ENCODE results near the gene CDH4.

Gene CDH4

GRCh38 chr20:61847420-61847748 is 595.3 kb downstream of the CDH4 start:
- peaks cover 35 to 43% (median 39%) of the 10 kb centered on the region in 5 donors for H3K27me3 ChIP-seq (ENCODE audit: control insufficient read depth in 5 of 5, insufficient read depth in 4 of 5, low read length in 5 of 5)
- H3K4me3 ChIP-seq (ENCODE audit: low read depth in 1 of 5, low read length in 5 of 5): no peak overlapping the region
- no peak overlapping the region for H3K27ac ChIP-seq (ENCODE audit: low read depth, low read length)
- H3K9ac ChIP-seq (ENCODE audit: low read length in 5 of 5): no peak overlapping the region
- H3K36me3 ChIP-seq (ENCODE audit: control insufficient read depth in 5 of 5, insufficient read depth in 5 of 5, low read length in 5 of 5): no peaks in the 10 kb centered on the region
- H3K4me1 ChIP-seq (ENCODE audit: control insufficient read depth in 5 of 5, insufficient read depth in 5 of 5, low read length in 5 of 5): peaks cover 1 to 11% (median 4%) of the 10 kb centered on the region in 5 donors
- H3K9me3 ChIP-seq (ENCODE audit: control insufficient read depth in 5 of 5, low read length in 5 of 5): peaks cover 0 to 18% (median 5%) of the 10 kb centered on the region in 5 donors

DNA sequence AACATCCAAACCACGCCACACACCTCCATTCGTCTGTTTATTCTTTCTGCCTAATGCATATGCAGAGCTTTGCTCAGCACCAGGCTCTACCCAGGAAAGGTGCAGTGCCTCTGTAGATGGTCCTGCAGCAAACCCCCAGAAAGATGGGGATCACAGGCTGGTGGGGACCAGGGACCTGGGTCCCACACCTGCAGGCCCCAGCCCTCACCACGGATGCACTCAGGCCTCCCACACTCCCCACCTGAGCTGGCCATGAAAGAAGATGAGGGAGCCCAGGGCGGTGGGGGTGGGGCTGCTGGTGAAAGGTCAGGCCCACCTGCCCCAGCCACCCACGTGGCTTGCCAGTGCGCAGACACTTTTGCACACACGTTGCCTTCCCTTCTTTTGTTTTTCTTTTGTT is 595.9 kb downstream of the CDH4 start:
- Histone ChIP-seq H3K27ac (ENCODE audit: low read depth, low read length) (no peak overlapping the region), H3K4me1 (ENCODE audit: control insufficient read depth in 5 of 5, insufficient read depth in 5 of 5, low read length in 5 of 5) (peaks cover 1 to 11% (median 4%) of the 10 kb centered on the region in 5 donors), H3K9me3 (ENCODE audit: control insufficient read depth in 5 of 5, low read length in 5 of 5) (peaks cover 0 to 18% (median 5%) of the 10 kb centered on the region in 5 donors), H3K27me3 (ENCODE audit: control insufficient read depth in 5 of 5, insufficient read depth in 4 of 5, low read length in 5 of 5) (peaks cover 37 to 46% (median 43%) of the 10 kb centered on the region in 5 donors), H3K4me3 (ENCODE audit: low read depth in 1 of 5, low read length in 5 of 5) (no peak overlapping the region), H3K9ac (ENCODE audit: low read length in 5 of 5) (no peak overlapping the region), H3K36me3 (ENCODE audit: control insufficient read depth in 5 of 5, insufficient read depth in 5 of 5, low read length in 5 of 5) (no peaks in the 10 kb centered on the region)

DNA sequence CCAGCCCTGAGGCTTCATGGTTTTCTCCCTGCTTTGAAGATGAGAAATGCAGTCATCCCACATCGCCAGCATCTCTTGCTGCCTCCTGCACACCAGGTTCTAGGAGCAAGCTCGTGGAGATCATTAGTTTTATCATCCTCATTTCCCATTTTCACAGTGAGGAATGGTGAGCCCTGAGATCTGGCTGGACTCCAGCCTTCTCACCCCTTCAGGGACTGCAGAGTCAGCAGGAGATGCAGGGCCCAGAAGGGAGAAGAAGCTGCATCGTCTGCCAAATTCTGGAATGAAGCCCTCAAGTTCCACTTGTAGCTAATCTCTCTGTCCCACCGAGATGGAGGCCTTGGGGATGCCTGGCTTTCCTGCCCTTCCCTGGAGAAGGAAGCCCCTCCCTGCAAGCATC is 596.8 kb downstream of the CDH4 start:
- H3K36me3 ChIP-seq (ENCODE audit: control insufficient read depth in 5 of 5, insufficient read depth in 5 of 5, low read length in 5 of 5): no peaks in the 10 kb centered on the region
- H3K4me1 ChIP-seq (ENCODE audit: control insufficient read depth in 5 of 5, insufficient read depth in 5 of 5, low read length in 5 of 5): peaks cover 1 to 11% (median 4%) of the 10 kb centered on the region in 5 donors
- no peak overlapping the region for H3K4me3 ChIP-seq (ENCODE audit: low read depth in 1 of 5, low read length in 5 of 5)
- H3K27me3 ChIP-seq (ENCODE audit: control insufficient read depth in 5 of 5, insufficient read depth in 4 of 5, low read length in 5 of 5): peaks cover 40 to 46% (median 43%) of the 10 kb centered on the region in 5 donors
- no peak overlapping the region for H3K27ac ChIP-seq (ENCODE audit: low read depth, low read length)
- H3K9ac ChIP-seq (ENCODE audit: low read length in 5 of 5): no peak overlapping the region
- H3K9me3 ChIP-seq (ENCODE audit: control insufficient read depth in 5 of 5, low read length in 5 of 5): peaks cover 0 to 18% (median 5%) of the 10 kb centered on the region in 5 donors

GRCh38 chr20:61849376-61849775 is 597.3 kb downstream of the CDH4 start:
- no peak overlapping the region for H3K4me3 ChIP-seq (ENCODE audit: low read depth in 1 of 5, low read length in 5 of 5)
- peaks cover 0 to 22% (median 5%) of the 10 kb centered on the region in 5 donors for H3K9me3 ChIP-seq (ENCODE audit: control insufficient read depth in 5 of 5, low read length in 5 of 5)
- H3K27me3 ChIP-seq (ENCODE audit: control insufficient read depth in 5 of 5, insufficient read depth in 4 of 5, low read length in 5 of 5): peaks cover 39 to 46% (median 43%) of the 10 kb centered on the region in 5 donors
- H3K27ac ChIP-seq (ENCODE audit: low read depth, low read length): no peak overlapping the region
- H3K36me3 ChIP-seq (ENCODE audit: control insufficient read depth in 5 of 5, insufficient read depth in 5 of 5, low read length in 5 of 5): no peaks in the 10 kb centered on the region
- peaks cover 1 to 11% (median 4%) of the 10 kb centered on the region in 5 donors for H3K4me1 ChIP-seq (ENCODE audit: control insufficient read depth in 5 of 5, insufficient read depth in 5 of 5, low read length in 5 of 5)
- H3K9ac ChIP-seq (ENCODE audit: low read length in 5 of 5): no peak overlapping the region

DNA sequence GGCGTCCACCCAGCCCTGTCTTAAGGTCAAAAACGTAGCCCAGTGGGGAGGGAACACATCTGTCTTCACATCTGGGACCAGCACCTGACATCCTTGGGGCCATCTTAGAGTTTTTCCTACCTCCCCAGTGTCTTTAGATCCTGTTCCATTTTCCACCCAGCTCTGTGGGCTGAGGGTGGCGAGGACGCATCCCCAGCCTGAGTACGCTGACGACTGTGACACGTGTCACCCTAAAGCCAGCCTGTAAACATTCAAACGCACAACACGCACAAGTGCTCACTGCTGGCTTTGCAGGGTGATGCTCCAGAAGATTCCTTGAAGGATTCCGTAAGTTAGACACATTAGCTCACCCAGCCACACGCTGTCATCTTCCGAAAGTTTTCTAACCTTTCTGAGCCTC is 597.8 kb downstream of the CDH4 start:
- Histone ChIP-seq H3K27ac (ENCODE audit: low read depth, low read length) (no peak overlapping the region), H3K27me3 (ENCODE audit: control insufficient read depth in 5 of 5, insufficient read depth in 4 of 5, low read length in 5 of 5) (peaks cover 39 to 44% (median 42%) of the 10 kb centered on the region in 5 donors), H3K4me1 (ENCODE audit: control insufficient read depth in 5 of 5, insufficient read depth in 5 of 5, low read length in 5 of 5) (peaks cover 1 to 11% (median 4%) of the 10 kb centered on the region in 5 donors), H3K9me3 (ENCODE audit: control insufficient read depth in 5 of 5, low read length in 5 of 5) (peaks cover 0 to 22% (median 5%) of the 10 kb centered on the region in 5 donors), H3K9ac (ENCODE audit: low read length in 5 of 5) (no peak overlapping the region), H3K4me3 (ENCODE audit: low read depth in 1 of 5, low read length in 5 of 5) (peak overlapping the region in 1 of 5 donors; percentile 1), H3K36me3 (ENCODE audit: control insufficient read depth in 5 of 5, insufficient read depth in 5 of 5, low read length in 5 of 5) (no peaks in the 10 kb centered on the region)

GRCh38 chr20:61850457-61850856 is 598.4 kb downstream of the CDH4 start:
- peaks cover 0 to 22% (median 5%) of the 10 kb centered on the region in 5 donors for H3K9me3 ChIP-seq (ENCODE audit: control insufficient read depth in 5 of 5, low read length in 5 of 5)
- H3K27me3 ChIP-seq (ENCODE audit: control insufficient read depth in 5 of 5, insufficient read depth in 4 of 5, low read length in 5 of 5): peaks cover 37 to 40% (median 40%) of the 10 kb centered on the region in 5 donors
- no peaks in the 10 kb centered on the region for H3K36me3 ChIP-seq (ENCODE audit: control insufficient read depth in 5 of 5, insufficient read depth in 5 of 5, low read length in 5 of 5)
- H3K27ac ChIP-seq (ENCODE audit: low read depth, low read length): no peak overlapping the region
- no peak overlapping the region for H3K9ac ChIP-seq (ENCODE audit: low read length in 5 of 5)
- peak overlapping the region in 1 of 5 donors; percentile 1 for H3K4me3 ChIP-seq (ENCODE audit: low read depth in 1 of 5, low read length in 5 of 5)
- peaks cover 1 to 11% (median 4%) of the 10 kb centered on the region in 5 donors for H3K4me1 ChIP-seq (ENCODE audit: control insufficient read depth in 5 of 5, insufficient read depth in 5 of 5, low read length in 5 of 5)

DNA sequence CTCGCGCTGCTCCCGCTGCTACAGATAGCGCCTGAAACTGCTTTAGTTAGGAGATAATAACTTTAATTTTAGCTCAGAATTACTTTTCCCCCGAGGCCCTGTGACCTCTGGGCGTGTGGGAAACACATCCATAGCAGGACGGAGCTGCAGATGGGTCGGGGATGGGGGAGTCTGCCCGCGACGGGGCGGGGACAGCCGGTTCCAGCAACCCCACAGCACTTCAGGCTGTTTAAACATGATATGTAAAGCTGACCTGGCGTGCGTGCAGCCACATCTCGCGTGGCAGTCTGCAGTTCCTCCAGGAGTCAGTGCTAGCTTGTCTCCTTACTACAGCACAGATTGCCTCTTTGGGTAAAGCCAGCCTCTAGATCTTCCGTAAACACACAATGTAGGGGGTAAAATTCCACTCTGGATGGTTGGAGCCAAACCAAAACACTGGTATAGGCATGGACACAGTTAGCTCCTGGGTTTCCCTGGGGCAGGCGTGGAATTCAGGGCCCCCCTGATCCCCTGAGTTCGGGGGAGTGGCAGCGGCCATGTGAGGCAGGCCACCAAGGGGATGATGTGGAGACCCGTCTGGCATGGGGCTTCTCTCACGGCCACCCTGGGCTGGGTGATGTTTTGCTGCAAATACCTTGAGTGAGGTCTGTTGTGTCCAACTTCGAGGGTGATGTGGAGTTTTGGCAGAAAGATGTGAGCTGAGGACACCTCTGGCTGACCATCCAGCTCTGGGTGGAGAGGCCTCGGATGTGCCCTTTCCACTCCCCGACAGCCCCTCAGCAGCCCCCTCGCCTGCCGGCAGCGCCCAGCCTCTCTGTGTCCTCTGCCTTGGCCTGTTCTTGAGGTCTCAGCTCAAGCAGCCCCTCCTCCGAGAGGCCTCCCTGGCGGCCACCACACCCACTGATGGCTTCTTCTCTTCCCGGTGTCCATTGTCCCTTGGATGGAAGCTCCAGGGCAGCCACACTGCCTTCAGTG is 599.2 kb downstream of the CDH4 start:
- H3K4me1 ChIP-seq (ENCODE audit: control insufficient read depth in 5 of 5, insufficient read depth in 5 of 5, low read length in 5 of 5): peaks cover 1 to 11% (median 4%) of the 10 kb centered on the region in 5 donors
- H3K4me3 ChIP-seq (ENCODE audit: low read depth in 1 of 5, low read length in 5 of 5): no peak overlapping the region
- H3K27me3 ChIP-seq (ENCODE audit: control insufficient read depth in 5 of 5, insufficient read depth in 4 of 5, low read length in 5 of 5): peaks cover 29 to 40% (median 33%) of the 10 kb centered on the region in 5 donors
- H3K27ac ChIP-seq (ENCODE audit: low read depth, low read length): no peak overlapping the region
- peaks cover 0 to 25% (median 5%) of the 10 kb centered on the region in 5 donors for H3K9me3 ChIP-seq (ENCODE audit: control insufficient read depth in 5 of 5, low read length in 5 of 5)
- H3K36me3 ChIP-seq (ENCODE audit: control insufficient read depth in 5 of 5, insufficient read depth in 5 of 5, low read length in 5 of 5): no peaks in the 10 kb centered on the region
- no peak overlapping the region for H3K9ac ChIP-seq (ENCODE audit: low read length in 5 of 5)

DNA sequence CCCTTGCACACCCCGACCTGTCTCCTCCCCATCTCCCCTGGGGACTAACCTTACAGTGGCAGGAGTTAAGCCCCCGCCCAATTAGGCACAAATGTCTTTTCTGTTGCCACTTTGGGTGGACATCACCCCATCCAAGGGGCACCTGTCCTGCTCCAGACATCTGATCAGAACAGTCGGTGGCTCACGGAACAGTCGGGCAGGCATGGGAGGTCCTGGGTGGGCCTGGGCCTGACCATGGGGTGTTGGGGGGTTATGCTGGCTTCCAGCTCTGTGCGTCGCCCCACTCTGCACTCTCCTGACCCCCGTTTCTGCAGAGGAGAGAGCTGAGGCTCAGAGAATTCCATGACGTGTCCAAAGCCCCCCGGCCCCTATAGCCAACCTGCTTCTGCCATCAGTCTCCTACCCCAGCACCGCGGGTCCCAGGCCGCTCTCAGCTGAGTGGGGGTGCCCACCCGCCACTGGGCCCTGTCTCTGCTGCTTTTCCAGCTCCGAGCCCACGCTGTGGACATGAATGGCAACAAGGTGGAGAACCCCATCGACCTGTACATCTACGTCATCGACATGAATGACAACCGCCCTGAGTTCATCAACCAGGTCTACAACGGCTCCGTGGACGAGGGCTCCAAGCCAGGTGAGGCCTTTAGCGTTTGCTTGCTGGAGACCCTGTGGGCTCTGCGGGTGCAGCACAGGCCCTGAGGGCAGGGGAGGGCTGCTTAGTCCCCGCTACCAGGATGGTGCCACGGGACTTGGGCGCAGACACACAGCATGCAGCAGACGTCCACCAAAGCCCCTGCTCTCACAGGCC is 600.4 kb downstream of the CDH4 start:
- Histone ChIP-seq H3K36me3 (ENCODE audit: control insufficient read depth in 5 of 5, insufficient read depth in 5 of 5, low read length in 5 of 5) (no peaks in the 10 kb centered on the region), H3K4me3 (ENCODE audit: low read depth in 1 of 5, low read length in 5 of 5) (no peak overlapping the region), H3K9ac (ENCODE audit: low read length in 5 of 5) (no peak overlapping the region), H3K27ac (ENCODE audit: low read depth, low read length) (no peak overlapping the region), H3K4me1 (ENCODE audit: control insufficient read depth in 5 of 5, insufficient read depth in 5 of 5, low read length in 5 of 5) (peaks cover 0 to 11% (median 4%) of the 10 kb centered on the region in 5 donors), H3K27me3 (ENCODE audit: control insufficient read depth in 5 of 5, insufficient read depth in 4 of 5, low read length in 5 of 5) (peaks cover 22 to 36% (median 31%) of the 10 kb centered on the region in 5 donors), H3K9me3 (ENCODE audit: control insufficient read depth in 5 of 5, low read length in 5 of 5) (peaks cover 0 to 22% (median 5%) of the 10 kb centered on the region in 5 donors)

- Histone ChIP-seq H3K9ac (ENCODE audit: low read length in 5 of 5) (no peak overlapping the region), H3K27me3 (ENCODE audit: control insufficient read depth in 5 of 5, insufficient read depth in 4 of 5, low read length in 5 of 5) (peaks cover 22 to 31% (median 29%) of the 10 kb centered on the region in 5 donors), H3K36me3 (ENCODE audit: control insufficient read depth in 5 of 5, insufficient read depth in 5 of 5, low read length in 5 of 5) (no peaks in the 10 kb centered on the region), H3K27ac (ENCODE audit: low read depth, low read length) (no peak overlapping the region), H3K4me1 (ENCODE audit: control insufficient read depth in 5 of 5, insufficient read depth in 5 of 5, low read length in 5 of 5) (peaks cover 0 to 11% (median 4%) of the 10 kb centered on the region in 5 donors), H3K9me3 (ENCODE audit: control insufficient read depth in 5 of 5, low read length in 5 of 5) (peaks cover 0 to 15% (median 5%) of the 10 kb centered on the region in 5 donors), H3K4me3 (ENCODE audit: low read depth in 1 of 5, low read length in 5 of 5) (no peak overlapping the region)
These were observed 601.3 kb downstream of the CDH4 start for GRCh38 chr20:61853073-61854005.

Measured in subcutaneous abdominal adipose tissue (tissue), 5 donors.